ENCODE results near the gene ZBTB3.

DNA sequence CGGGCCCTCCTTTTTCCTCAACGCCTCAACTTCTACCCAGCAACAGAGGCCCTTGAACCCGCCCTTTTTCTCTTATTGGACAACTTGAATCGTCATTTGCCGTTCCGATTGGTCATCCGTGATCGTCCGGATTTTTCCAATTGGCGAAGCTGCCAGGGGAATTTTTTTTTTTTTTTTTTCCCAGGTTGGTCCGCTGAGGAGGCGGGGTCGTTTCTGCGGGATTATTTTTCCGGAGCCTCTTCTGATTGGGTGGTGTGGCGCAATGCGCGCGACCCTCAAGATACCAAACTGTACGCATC is 26.1 kb downstream of the ZBTB3 start:
- TF ChIP-seq, protein P1, sequence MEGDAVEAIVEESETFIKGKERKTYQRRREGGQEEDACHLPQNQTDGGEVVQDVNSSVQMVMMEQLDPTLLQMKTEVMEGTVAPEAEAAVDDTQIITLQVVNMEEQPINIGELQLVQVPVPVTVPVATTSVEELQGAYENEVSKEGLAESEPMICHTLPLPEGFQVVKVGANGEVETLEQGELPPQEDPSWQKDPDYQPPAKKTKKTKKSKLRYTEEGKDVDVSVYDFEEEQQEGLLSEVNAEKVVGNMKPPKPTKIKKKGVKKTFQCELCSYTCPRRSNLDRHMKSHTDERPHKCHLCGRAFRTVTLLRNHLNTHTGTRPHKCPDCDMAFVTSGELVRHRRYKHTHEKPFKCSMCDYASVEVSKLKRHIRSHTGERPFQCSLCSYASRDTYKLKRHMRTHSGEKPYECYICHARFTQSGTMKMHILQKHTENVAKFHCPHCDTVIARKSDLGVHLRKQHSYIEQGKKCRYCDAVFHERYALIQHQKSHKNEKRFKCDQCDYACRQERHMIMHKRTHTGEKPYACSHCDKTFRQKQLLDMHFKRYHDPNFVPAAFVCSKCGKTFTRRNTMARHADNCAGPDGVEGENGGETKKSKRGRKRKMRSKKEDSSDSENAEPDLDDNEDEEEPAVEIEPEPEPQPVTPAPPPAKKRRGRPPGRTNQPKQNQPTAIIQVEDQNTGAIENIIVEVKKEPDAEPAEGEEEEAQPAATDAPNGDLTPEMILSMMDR (conservative IDR thresholded peaks at IDR 0.05; ENCODE audit: low read depth, low read length), result no peak
- TF ChIP-seq EZH2 (IDR thresholded peaks at IDR 0.05; ENCODE audit: low read length, unreplicated experiment), result no peak
